ENCODE measurements around the gene SLC24A5. TPM values are rescaled to one million over a fixed set of nuclear protein-coding genes. Genes with fewer than 3 reads are reported as not detected.

SLC24A5 gene
- total RNA-seq, 2 donors from 2014 or later: not detected

DNA sequence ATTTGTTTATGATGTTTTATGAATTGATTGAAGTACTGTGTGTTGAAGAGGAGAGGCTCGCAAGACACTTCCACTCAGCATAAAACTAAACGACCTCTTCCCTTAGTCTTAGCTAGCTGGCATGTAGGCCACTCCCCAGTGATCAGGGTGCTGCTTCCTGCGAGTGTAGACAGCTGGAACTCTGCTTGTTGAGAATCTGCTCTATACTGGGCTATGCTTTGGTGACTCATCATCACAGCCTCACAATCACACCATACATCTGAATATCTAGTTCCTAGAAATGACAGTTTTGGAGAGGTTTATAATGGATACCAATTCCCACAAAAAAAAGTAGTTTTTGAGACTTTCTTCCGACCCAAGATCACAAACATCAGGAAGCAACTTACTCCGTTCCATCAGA lies 1.5 kb upstream of the SLC24A5 start:
- DNase-seq: no peak
- Mint-ChIP-seq H3K27ac (no peak overlapping the region), H3K27me3 (ENCODE audit: insufficient read depth) (no peaks in the 10 kb centered on the region), H3K36me3 (ENCODE audit: low read depth) (no peaks in the 10 kb centered on the region), H3K9me3 (no peaks in the 10 kb centered on the region), H3K4me3 (no peak overlapping the region), H3K4me1 (no peaks in the 10 kb centered on the region)
- no peak overlapping the region for H3K27ac ChIP-seq (ENCODE audit: low read depth, low read length)
- H3K4me1 ChIP-seq (ENCODE audit: control insufficient read depth, insufficient read depth, low read length): no peaks in the 10 kb centered on the region
- 90 to 100% methylated on average over 2 to 5 of the region's 5 CpGs for WGBS, 2 experiments (ENCODE audit: insufficient coverage in 1 of 2, insufficient read length in 1 of 2)
- H3K27me3 ChIP-seq (ENCODE audit: control insufficient read depth, insufficient read depth, low read length, poor library complexity, severe bottlenecking): no peaks in the 10 kb centered on the region
- no peaks in the 10 kb centered on the region for H3K36me3 ChIP-seq (ENCODE audit: control insufficient read depth, insufficient read depth, low read length)
- no peak overlapping the region for H3K4me3 ChIP-seq (ENCODE audit: low read length)
- no peaks in the 10 kb centered on the region for H3K9me3 ChIP-seq (ENCODE audit: control insufficient read depth, low read length)
- H3K9ac ChIP-seq (ENCODE audit: extremely low read depth, low read length, poor library complexity, severe bottlenecking): no peak overlapping the region
- TF ChIP-seq, protein P1, sequence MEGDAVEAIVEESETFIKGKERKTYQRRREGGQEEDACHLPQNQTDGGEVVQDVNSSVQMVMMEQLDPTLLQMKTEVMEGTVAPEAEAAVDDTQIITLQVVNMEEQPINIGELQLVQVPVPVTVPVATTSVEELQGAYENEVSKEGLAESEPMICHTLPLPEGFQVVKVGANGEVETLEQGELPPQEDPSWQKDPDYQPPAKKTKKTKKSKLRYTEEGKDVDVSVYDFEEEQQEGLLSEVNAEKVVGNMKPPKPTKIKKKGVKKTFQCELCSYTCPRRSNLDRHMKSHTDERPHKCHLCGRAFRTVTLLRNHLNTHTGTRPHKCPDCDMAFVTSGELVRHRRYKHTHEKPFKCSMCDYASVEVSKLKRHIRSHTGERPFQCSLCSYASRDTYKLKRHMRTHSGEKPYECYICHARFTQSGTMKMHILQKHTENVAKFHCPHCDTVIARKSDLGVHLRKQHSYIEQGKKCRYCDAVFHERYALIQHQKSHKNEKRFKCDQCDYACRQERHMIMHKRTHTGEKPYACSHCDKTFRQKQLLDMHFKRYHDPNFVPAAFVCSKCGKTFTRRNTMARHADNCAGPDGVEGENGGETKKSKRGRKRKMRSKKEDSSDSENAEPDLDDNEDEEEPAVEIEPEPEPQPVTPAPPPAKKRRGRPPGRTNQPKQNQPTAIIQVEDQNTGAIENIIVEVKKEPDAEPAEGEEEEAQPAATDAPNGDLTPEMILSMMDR (conservative IDR thresholded peaks at IDR 0.05): no peak

DNA sequence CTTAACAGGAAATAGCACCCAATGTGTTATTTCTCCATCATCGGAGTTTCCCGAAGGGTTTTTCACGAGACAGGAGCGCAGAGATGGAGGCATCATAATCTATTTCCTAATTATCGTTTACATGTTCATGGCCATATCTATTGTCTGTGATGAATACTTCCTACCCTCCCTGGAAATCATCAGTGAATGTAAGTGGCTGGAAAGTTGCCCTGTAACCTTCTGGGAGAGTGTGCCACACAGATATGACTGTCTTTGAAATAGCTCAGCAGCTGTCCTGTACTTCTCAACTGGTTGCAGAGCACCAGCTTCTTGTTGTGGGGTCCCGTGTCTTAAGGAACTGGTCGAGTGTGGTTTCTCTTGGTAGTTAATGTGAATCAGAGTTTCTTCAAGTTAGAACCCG lies 1.1 kb downstream of the SLC24A5 start:
- Histone ChIP-seq H3K9me3 (ENCODE audit: control insufficient read depth, low read length) (no peaks in the 10 kb centered on the region), H3K4me1 (ENCODE audit: control insufficient read depth, insufficient read depth, low read length) (no peaks in the 10 kb centered on the region), H3K27me3 (ENCODE audit: control insufficient read depth, insufficient read depth, low read length, poor library complexity, severe bottlenecking) (no peaks in the 10 kb centered on the region), H3K4me3 (ENCODE audit: low read length) (no peak overlapping the region), H3K27ac (ENCODE audit: low read depth, low read length) (no peak overlapping the region), H3K36me3 (ENCODE audit: control insufficient read depth, insufficient read depth, low read length) (no peaks in the 10 kb centered on the region), H3K9ac (ENCODE audit: extremely low read depth, low read length, poor library complexity, severe bottlenecking) (no peak overlapping the region)
- WGBS, 2 experiments (ENCODE audit: insufficient coverage in 1 of 2, insufficient read length in 1 of 2): 92 to 100% methylated on average over 5 to 8 of the region's 8 CpGs
- TF ChIP-seq, protein P1 (conservative IDR thresholded peaks at IDR 0.05): no peak
- H3K4me3 Mint-ChIP-seq: no peak overlapping the region
- H3K9me3 Mint-ChIP-seq: no peaks in the 10 kb centered on the region
- H3K27ac Mint-ChIP-seq: no peak overlapping the region
- no peak for DNase-seq
- H3K36me3 Mint-ChIP-seq (ENCODE audit: low read depth): no peaks in the 10 kb centered on the region
- no peaks in the 10 kb centered on the region for H3K4me1 Mint-ChIP-seq
- H3K27me3 Mint-ChIP-seq (ENCODE audit: insufficient read depth): no peaks in the 10 kb centered on the region

DNA sequence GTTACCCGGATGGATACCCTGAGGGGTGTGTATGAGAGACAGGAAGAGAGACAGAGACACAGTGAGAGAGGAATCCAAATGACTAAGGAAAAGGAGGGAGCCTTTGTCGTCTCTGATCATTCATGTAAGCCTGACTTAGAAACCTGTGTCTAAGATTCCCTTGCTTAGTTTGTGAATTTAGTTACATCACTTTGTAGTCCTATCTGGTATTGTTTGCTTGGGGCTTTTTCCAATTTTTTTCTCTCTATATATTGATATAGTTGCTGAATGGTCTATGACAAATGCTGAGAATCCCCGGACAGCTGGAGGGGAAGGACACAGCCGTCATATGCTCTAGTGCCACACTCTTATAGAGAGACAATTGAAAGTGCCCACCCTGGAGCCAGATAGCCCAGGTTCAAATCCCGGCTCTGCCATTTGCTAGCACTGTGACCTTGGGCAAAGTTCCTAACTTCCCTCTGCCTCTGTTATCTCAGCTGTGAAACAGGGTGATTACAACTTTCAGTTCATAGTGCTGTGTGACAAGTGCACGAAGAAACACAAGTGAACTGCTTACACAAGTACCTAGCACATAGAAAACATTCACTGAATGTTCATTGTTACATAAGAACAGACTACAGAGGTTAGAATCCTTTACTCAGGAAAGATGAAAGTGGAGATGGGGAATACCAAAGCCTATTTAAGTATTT lies 6.0 kb downstream of the SLC24A5 start:
- Mint-ChIP-seq H3K9me3 (no peaks in the 10 kb centered on the region), H3K27me3 (ENCODE audit: insufficient read depth) (no peaks in the 10 kb centered on the region), H3K4me1 (peaks cover 5% of the 10 kb centered on the region), H3K4me3 (no peak overlapping the region), H3K27ac (no peak overlapping the region), H3K36me3 (ENCODE audit: low read depth) (no peaks in the 10 kb centered on the region)
- WGBS, 2 experiments (ENCODE audit: insufficient coverage in 1 of 2, insufficient read length in 1 of 2): 91 to 100% methylated on average over 4 to 6 of the region's 6 CpGs
- Histone ChIP-seq H3K9ac (ENCODE audit: extremely low read depth, low read length, poor library complexity, severe bottlenecking) (no peak overlapping the region), H3K4me1 (ENCODE audit: control insufficient read depth, insufficient read depth, low read length) (no peaks in the 10 kb centered on the region), H3K9me3 (ENCODE audit: control insufficient read depth, low read length) (no peaks in the 10 kb centered on the region), H3K27me3 (ENCODE audit: control insufficient read depth, insufficient read depth, low read length, poor library complexity, severe bottlenecking) (no peaks in the 10 kb centered on the region), H3K27ac (ENCODE audit: low read depth, low read length) (no peak overlapping the region), H3K36me3 (ENCODE audit: control insufficient read depth, insufficient read depth, low read length) (no peaks in the 10 kb centered on the region), H3K4me3 (ENCODE audit: low read length) (no peak overlapping the region)
- DNase-seq: no peak
- TF ChIP-seq, protein P1 (conservative IDR thresholded peaks at IDR 0.05): no peak
